HG02970 (cell line): Measurements from ENCODE around the gene BMPR1A.
A peak's percentile ranks its signal among the peaks of the same experiment; 100 is the strongest.

Experiments
- ATAC-seq: cut with Tn5 transposase; IDR thresholded peaks from one replicate; pipeline ENCODE4 v1.9.1; 2021; ENCODE audit warnings: mild to moderate bottlenecking, moderate library complexity, moderate number of reproducible peaks; ENCODE audit not compliant: unreplicated experiment, low FRiP score

Gene BMPR1A

GRCh38 chr10:86758189-86759072 is 2.0 kb downstream of the BMPR1A start:
- ATAC-seq = no peak

GRCh38 chr10:86759073-86759672 is 2.8 kb downstream of the BMPR1A start:
- ATAC-seq = no peak

GRCh38 chr10:86763404-86763803 is 7.0 kb downstream of the BMPR1A start:
- ATAC-seq = no peak

GRCh38 chr10:86765548-86765947 is 9.1 kb downstream of the BMPR1A start:
- ATAC-seq = no peak

- no peak for ATAC-seq
Measured at GRCh38 chr10:86768412-86769062, 12.1 kb downstream of the BMPR1A start.

GRCh38 chr10:86769991-86770390 is 13.6 kb downstream of the BMPR1A start:
- no peak for ATAC-seq

- ATAC-seq = no peak
Measured at GRCh38 chr10:86770412-86770960, 14.1 kb downstream of the BMPR1A start.

- no peak for ATAC-seq
Measured at GRCh38 chr10:86773498-86773897, 17.1 kb downstream of the BMPR1A start.

- peak; percentile 59 for ATAC-seq
Measured at GRCh38 chr10:86775056-86775869, 18.8 kb downstream of the BMPR1A start.

GRCh38 chr10:86775870-86776180 is 19.4 kb downstream of the BMPR1A start:
- ATAC-seq = no peak

GRCh38 chr10:86779220-86780017 is 23.0 kb downstream of the BMPR1A start:
- no peak for ATAC-seq

- ATAC-seq = no peak
Measured at GRCh38 chr10:86782701-86783418, 26.4 kb downstream of the BMPR1A start.

- ATAC-seq = no peak
Measured at GRCh38 chr10:86785037-86785436, 28.6 kb downstream of the BMPR1A start.

- ATAC-seq = no peak
Measured at GRCh38 chr10:86785968-86786367, 29.5 kb downstream of the BMPR1A start.

- no peak for ATAC-seq
Measured at GRCh38 chr10:86786368-86786767, 29.9 kb downstream of the BMPR1A start.

GRCh38 chr10:86790394-86790793 is 34.0 kb downstream of the BMPR1A start:
- ATAC-seq = no peak

- ATAC-seq = no peak
Measured at GRCh38 chr10:86792461-86793167, 36.2 kb downstream of the BMPR1A start.

- ATAC-seq = no peak
Measured at GRCh38 chr10:86793696-86794095, 37.3 kb downstream of the BMPR1A start.
